Breast epithelium (tissue), 3 donors: ENCODE results near the gene NUDC.

Experiments
- CTCF ChIP-seq, 3 donors: fragments of 450-650 bp; IDR thresholded peaks; one replicate each; pipeline ENCODE4 v1.5.1; 2016 to 2017; ENCODE audit warnings: antibody characterized with exemption in 3 of 3, mild to moderate bottlenecking in 3 of 3, moderate library complexity in 3 of 3
- POLR2A ChIP-seq: fragments of 450-650 bp; IDR thresholded peaks from one replicate; pipeline ENCODE4 v1.6.1; 2016; ENCODE audit warnings: antibody characterized with exemption, mild to moderate bottlenecking, moderate library complexity
- POLR2AphosphoS5 ChIP-seq, 3 donors: sonication (generic); formaldehyde crosslinking; IDR thresholded peaks; one replicate each; pipeline ENCODE4 v1.6.1; 2017; ENCODE audit warnings: antibody characterized with exemption in 3 of 3

GRCh38 chr1:26922901-26923300 lies 1.4 kb downstream of the NUDC start:
- no peak for TF ChIP-seq POLR2A
- TF ChIP-seq CTCF (IDR thresholded peaks at IDR 0.05): no peak
- TF ChIP-seq POLR2AphosphoS5 (IDR thresholded peaks at IDR 0.05): no peak
